T-helper 1 cell treated with Interleukin-12 subunit alpha and Interleukin-12 subunit beta and Interleukin-4 antibody, amounts not matched to agents 30 ng/mL and 1 ng/mL, for 36 hours (primary cell): ENCODE results near the gene CELSR1. TPM values are rescaled to one million over a fixed set of nuclear protein-coding genes. Genes with fewer than 3 reads are reported as not detected.

Experiments
- intact Hi-C: fragments of 100-400 bp; cut with micrococcal nuclease; formaldehyde crosslinking; loops from one replicate; pipeline ENCODE4 v1.15.1; 2024
- total RNA-seq: library from RNA; stranded (reverse); gene quantifications from 2 replicates; pipeline ENCODE4 v1.2.3, GENCODE V29; 2022

Gene CELSR1
- total RNA-seq, 1 donor from 2014 or later, result 0.47 TPM

- intact Hi-C loops, result no loop called here
These were observed 166.7 kb downstream of the CELSR1 start for GRCh38 chr22:46370584-46371291.

GRCh38 chr22:46369716-46370583 is 167.5 kb downstream of the CELSR1 start:
- intact Hi-C loops, result no loop called here

GRCh38 chr22:46368871-46369715 is 168.3 kb downstream of the CELSR1 start:
- intact Hi-C loops, result no loop called here

GRCh38 chr22:46368422-46368821 is 169.0 kb downstream of the CELSR1 start:
- intact Hi-C loops, result no loop called here

GRCh38 chr22:46367707-46368191 is 169.7 kb downstream of the CELSR1 start:
- intact Hi-C loops, result loop anchor here (1.0 kb wide), 1 partner anchor 175 kb away; no protein-coding TSS in a partner anchor

GRCh38 chr22:46366801-46367706 is 170.4 kb downstream of the CELSR1 start:
- intact Hi-C loops, result loop anchor here (1.0 kb wide), 1 partner anchor 175 kb away; no protein-coding TSS in a partner anchor

GRCh38 chr22:46366327-46366731 is 171.1 kb downstream of the CELSR1 start:
- intact Hi-C loops, result no loop called here

GRCh38 chr22:46365166-46365624 is 172.2 kb downstream of the CELSR1 start:
- intact Hi-C loops, result no loop called here

- intact Hi-C loops, result no loop called here
These were observed 172.9 kb downstream of the CELSR1 start for GRCh38 chr22:46364341-46365165.

- intact Hi-C loops, result no loop called here
These were observed 173.7 kb downstream of the CELSR1 start for GRCh38 chr22:46363611-46364321.

- intact Hi-C loops, result no loop called here
These were observed 174.4 kb downstream of the CELSR1 start for GRCh38 chr22:46362934-46363515.

- intact Hi-C loops, result no loop called here
These were observed 175.1 kb downstream of the CELSR1 start for GRCh38 chr22:46362203-46362933.

GRCh38 chr22:46361826-46362202 is 175.6 kb downstream of the CELSR1 start:
- intact Hi-C loops, result no loop called here

- intact Hi-C loops, result no loop called here
These were observed 176.5 kb downstream of the CELSR1 start for GRCh38 chr22:46360891-46361290.

- intact Hi-C loops, result no loop called here
These were observed 177.3 kb downstream of the CELSR1 start for GRCh38 chr22:46360097-46360496.

- intact Hi-C loops, result no loop called here
These were observed 178.1 kb downstream of the CELSR1 start for GRCh38 chr22:46359362-46359761.

- intact Hi-C loops, result no loop called here
These were observed 178.7 kb downstream of the CELSR1 start for GRCh38 chr22:46358766-46359165.
